Measurements from ENCODE around the gene CCDC6.

- no peak for TF ChIP-seq CTCF (IDR thresholded peaks at IDR 0.05)
- no peak for TF ChIP-seq EP300 (IDR thresholded peaks at IDR 0.05)
These were observed 59.0 kb downstream of the CCDC6 start for GRCh38 chr10:59847326-59847725.
